NCI-H146 treated with DMSO at 0.1 percent for 48 hours (cell line): ENCODE results near the gene RLN2.

ENCODE experiments used
- DNase-seq: peaks from one replicate; lab custom pipeline; 2025; ENCODE audit not compliant: unreplicated experiment; lab: John Stamatoyannopoulos, UW

The RLN2 gene

GRCh38 chr9:5269249-5269715, 35.2 kb downstream of the RLN2 start:
- no peak for DNase-seq

- no peak for DNase-seq
Observed at GRCh38 chr9:5265939-5266338, 38.6 kb downstream of the RLN2 start.

GRCh38 chr9:5264219-5264595, 40.3 kb downstream of the RLN2 start:
- no peak for DNase-seq

- DNase-seq: no peak
Observed at GRCh38 chr9:5263351-5264218, 40.9 kb downstream of the RLN2 start.
